CD4-positive, alpha-beta T cell treated with Interleukin-17A for 4 hours (primary cell): ENCODE measurements around the gene NKPD1.

Experiments used
- DNase-seq: peaks from one replicate; pipeline ENCODE4 v3.0.0-alpha.2; 2020; ENCODE audit warnings: mixed read lengths

The NKPD1 gene

DNA sequence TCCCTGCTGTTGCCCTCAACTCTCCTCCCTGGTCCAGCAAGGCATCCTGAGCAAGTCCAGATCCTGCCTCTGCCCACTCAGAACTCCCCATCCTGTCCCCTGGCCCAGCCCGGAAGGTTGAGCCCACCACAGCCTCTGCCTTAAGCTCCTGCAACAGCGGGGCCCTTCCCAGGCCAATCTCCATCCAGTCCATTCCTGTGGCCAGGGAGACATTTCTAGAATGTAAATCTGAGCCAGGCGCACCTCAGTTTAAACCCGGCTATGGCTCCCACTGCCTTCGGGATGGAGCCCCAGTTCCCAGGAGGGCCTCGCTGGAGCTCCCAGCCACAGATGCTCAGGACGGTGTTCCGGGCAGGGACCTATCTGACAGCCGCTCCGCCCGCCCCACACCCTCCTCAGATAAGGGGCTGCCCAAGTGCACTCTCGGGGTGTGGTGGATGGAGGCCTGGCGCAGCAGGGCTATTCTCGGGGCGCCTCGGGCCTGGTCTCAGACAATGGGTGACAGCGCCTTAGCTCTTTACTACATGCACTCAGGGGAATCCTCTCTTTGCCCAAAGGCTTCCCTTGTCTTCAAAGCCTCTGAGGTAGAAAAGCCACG is 11.9 kb upstream of the NKPD1 start:
- DNase-seq = no peak

DNA sequence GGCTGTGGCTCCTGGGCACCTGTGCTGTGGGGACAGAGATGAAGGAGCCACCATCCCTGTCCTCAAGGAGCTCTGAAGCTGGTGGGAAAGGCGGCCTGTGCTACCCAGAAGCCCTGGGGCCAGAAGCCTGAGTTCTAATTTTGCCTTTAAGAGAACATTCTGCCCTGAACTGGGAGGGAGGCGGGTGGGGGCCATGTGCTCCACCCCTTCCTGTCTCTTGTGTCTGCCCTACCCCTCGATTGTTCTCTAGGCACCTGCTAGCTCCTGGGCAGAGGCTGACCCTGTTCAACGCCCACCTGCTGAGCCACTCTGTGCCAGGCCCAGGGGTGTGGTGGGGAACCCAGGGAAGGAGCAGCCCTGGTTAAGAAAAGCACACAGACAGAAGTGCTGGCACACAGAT is 11.4 kb upstream of the NKPD1 start:
- DNase-seq = peak; percentile 57

DNA sequence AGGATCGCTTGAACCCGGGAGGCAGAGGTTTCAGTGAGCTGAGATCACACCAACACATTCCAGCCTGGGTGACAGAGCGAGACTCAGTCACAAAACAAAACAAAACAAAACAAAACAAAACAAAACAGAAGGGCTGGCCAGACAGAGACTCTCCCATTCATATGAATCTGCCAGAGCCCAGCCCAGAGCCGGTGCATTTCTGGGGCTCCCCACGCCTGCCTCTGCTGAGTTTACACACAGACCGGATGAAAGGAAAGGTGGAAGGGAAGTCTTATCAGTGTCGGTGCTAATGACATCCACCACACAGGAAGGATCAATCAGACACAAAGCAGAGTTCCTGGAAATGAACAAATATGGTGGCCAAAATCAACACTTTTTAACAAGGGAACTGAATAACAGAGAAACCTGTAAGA is 10.4 kb upstream of the NKPD1 start:
- DNase-seq = peak; percentile 56

DNA sequence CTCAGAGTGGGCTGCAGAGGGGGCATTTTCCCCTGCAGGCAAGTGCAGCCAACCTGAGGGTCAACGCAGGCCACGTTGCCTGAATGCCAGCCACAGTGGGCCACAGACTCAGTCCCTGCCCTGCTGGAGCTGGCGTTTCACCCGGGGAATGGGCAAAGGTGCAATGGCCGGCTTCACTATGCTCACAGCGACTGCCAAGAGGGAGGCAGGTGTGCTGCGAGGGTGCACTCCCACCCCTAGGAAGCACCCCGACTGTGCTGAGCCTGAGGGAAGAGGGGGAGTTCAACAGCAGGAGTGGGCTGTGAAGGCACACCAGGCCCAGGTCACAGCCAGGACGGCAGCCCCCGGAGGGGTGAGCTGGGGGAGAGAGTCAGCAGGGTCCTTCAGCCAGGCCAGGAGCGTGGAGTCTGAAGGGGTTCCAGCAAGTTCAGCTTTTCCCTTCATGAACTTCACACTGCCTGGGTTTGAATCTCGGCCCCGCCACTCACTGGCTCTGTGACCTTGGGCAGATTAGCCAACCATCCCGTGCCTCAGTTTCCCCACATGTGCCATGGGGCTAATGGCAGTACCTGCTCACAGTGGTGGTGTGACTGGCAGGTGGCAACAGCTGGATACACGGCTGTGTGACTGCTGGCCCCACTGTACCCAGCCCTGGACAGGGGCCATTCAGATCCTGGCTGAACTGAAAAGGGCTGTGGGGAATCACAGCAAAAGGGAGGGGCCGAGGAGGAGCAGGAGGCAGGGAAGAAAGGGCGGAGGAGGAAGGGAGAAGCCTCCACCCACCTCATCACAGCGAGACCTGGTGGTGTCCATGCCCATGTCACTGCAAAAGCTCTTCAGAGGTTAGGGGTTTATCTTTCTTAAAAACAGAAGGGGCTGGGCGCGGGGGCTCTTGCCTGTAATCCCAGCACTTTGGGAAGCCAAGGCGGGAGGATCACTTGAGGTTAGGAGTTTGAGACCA is 9.6 kb upstream of the NKPD1 start:
- DNase-seq = no peak

DNA sequence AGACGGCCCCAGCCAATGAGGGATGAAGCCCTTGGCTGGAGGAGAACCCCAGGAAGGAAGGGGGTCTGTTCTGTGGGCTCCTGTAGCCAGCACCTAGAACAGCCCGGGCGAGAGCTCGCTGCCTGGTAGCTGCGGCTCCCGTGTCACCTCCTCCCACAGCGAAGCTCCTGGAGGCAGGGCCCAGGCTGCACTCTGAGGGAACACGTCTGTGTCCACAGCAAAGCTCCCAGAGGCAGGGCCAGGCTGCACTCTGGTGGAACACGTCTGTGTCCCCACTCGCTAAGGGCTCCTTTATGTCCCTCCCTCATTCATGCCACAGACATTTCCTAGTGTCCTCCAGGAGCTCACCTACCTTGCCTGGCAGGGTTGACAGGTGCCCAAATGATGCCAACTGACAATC is 8.8 kb upstream of the NKPD1 start:
- DNase-seq = no peak

DNA sequence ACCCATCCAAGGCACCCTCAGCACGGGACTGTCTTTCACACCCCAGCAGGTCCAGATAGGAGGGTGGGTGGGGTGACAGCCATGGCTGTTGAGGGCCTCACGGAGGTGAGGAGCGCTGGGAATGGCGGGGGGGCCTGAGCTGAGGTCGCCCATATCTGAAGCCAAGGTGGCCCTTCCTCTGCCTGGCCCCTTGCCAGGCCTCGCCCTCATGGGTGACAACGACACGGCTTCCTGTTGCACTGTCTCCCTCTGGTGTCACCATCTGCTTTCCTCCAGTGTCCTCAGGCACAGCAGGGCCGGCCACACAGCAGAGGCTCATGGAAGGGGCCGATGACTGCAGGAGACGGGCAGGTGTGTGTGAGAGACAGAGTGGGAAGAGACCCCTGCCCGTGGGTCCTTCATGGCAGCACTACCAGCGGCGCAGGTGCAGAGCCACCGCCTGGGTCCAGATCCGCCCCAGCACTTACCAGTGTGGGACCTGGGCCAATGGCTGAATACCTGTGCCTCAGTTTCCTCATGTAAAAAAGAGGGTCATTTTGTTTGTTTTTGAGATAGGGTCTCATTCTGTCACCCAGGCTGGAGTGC is 8.1 kb upstream of the NKPD1 start:
- no peak for DNase-seq

DNA sequence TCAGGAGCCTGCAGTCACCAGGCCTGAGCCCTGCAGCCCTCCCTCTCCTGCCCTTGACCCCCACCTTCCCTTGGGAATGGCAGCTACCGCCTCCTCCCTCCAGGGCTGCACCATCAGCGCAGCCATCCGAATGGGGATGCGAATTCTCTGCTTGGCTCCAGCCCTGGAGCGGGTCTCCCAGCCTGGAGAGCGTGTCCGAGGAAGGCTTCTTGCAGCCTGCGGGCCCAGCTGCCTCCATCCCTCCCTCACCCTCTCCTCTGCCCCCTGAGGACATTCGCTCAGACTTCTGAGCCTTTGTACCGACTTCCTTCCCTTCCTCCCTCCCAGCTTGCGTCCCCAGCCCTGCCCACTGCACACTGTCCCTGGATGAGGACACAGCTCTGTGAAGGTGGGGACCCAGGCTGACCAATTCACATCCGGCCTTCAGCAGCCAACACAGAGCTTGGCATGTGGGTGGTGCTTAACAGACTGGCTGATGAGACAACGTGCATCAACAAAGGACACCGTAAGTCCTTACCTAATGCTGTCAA is 6.0 kb upstream of the NKPD1 start:
- DNase-seq = no peak

DNA sequence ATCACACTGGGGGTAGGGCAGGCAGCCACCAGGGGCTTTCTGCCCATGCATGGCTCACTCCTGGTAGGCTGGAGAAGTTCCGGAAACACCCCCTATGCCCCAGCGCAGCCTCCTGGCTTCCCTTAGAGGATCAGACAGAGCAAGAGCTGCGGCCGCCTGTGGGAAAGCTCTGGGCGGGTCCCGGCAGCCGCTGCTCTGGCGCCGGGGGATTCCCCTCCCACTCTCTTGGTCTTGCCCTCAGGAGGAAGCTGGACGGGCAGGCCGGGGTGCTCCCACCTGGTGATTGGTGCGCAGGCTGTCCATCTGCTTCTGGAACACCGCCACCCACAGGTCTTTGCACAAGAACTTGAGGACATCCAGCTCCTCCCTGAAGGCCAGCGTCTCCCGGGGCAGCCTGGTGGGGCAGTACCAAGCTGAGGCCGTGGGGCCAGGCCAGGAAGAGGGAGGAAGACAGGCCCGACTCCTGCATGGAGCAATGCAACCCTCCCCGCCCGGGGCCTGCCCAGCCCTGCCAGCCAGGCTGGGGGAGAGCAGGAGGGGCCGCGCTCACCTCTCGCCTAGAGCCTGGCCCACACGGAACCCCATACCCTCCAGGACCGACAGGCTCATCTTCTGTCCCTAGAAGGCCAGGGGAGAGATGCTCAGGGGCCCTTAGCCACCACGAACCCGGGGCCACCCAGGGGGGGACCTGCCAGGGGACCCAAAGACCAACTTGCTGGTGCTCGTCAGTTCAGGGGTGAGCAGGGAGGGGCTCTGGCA is 4.0 kb upstream of the NKPD1 start:
- DNase-seq = peak; percentile 62

DNA sequence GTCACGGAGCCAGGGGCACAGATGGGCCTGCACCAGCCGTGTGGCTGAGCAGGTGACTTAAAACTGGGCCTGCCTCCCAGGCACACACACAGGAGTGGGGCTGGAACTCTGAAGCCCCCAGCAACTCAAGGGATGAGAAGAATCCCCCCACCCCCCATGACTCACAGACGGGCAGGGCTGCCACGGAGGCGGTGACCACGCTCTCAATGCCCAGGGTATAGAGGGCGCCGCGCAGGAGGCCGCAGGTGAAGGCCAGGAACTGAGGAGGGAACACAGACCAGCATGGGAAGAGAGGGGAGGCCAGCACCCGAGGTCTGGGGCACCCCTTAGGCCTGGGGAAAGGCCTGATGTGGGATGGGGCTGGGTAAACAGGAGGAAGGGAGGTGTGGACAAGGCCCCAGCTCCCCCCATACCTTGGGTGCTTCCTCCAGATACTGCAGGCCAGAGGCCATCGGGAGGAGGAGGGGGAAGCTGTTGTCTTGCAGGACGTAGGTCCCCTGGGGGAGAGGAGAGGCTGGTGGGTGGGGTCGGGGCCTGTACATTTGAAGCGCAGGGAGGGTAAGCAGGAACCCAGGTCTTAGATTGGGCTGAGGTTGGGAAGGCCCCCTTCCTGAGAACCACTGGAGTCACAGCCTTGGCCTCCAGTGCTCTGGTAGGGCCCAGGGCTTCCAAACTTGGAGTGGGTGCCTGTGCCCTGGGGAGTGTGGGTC is 3.1 kb upstream of the NKPD1 start:
- no peak for DNase-seq

DNA sequence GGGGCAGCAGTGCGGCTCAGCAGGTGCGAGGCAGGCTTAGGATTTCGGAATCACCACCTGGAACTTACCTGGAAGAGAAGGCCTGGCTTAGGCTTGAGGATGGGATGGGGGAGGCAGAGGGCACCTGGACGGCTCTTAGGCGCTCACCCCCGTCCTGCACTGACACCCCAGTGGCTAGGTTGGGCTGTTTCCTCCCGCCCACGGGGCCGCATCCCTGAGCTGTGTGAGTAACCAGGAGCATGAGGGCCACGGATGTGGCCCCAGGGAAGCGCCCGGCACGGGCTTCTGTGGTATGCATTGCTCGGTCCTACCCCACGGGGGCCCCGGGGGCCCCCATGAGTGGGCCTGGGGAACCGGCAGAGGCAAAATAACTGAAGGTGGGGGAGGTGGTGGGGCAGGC is 2.4 kb upstream of the NKPD1 start:
- no peak for DNase-seq

DNA sequence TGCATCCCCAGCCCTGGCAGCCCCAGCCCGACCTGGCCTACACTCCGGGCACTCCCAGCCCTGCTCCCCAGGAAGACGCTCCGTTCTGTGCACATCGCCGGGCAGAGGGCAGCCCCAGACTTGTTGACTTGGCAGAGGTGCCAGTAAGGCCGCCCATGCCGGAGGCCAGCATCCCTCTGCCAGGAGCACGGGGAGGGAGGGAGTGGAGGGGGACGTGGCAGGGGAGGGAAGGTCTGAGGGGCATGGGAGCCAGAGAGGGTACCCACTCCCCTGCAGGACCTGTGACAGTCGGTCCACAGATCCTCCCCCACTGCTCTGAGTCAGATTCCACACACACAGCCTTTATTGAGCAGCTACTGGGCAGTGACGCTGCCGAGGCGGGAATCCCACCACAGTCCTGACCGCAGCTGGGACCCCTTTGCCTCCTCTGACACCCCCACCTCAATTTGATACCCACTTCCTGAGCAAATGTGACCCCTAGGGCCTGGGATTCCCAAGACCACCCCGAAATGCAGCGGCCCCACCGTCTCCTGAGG is 1.9 kb upstream of the NKPD1 start:
- DNase-seq = no peak

DNA sequence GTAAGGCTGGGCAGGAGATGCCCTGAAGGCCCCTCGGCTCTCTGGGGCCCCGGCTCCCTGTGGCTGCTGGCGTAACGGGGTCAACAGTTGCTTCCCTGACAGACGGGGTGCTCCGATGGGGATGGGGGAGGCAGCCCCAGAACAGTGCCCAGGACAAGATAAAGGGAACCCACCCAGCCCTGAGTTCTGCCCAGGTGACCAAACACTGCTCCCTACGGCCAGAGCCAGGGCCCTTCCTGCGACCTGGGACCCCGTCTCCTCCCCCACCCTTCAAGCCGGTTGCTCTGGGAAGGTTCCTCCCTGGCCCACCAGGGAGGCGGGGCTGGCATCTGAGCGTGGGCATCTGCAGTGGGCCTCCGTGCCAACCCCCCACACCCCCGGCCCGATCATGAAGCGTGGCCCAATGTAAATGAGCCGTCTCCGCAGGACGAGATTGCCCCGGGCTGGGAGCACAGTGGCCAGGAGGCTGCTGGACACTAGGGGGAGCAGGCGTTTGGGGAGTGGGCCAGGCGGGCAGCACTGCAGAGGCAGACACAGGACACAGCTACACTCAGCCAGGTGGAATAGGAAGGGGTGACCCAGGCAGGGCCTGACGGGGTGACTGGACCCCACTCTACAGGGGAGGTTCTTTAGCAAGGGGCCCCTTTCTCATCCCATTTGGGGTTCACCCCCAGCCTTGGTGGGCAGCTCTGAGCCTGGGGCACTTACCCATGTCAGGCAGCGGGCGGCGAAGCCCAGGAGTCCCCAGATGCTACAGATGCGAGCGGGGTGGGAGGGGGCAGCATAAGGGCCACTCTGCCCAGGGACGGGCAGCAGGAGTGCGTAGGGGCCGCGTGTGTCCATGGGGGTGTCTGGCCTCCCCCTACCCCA is 1.2 kb upstream of the NKPD1 start:
- DNase-seq = peak; percentile 26

DNA sequence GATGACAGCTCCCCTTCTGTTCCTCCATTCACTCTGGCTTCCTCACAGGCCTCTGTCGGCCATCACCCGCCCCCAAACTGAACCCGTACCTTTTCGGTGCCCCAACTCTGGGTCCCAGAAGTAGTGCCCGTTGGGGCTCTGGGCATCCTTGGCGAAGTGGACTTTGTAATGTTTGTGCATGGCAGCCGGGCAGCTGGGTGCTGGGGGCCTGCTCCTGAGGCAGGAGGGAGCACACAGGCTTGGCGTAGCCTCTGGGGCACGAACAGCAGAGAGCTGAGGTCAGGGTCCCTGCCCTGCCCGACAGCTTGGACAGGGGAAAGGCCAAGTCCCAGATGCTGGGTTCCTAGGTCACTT is 834 bp downstream of the NKPD1 start:
- DNase-seq = no peak

DNA sequence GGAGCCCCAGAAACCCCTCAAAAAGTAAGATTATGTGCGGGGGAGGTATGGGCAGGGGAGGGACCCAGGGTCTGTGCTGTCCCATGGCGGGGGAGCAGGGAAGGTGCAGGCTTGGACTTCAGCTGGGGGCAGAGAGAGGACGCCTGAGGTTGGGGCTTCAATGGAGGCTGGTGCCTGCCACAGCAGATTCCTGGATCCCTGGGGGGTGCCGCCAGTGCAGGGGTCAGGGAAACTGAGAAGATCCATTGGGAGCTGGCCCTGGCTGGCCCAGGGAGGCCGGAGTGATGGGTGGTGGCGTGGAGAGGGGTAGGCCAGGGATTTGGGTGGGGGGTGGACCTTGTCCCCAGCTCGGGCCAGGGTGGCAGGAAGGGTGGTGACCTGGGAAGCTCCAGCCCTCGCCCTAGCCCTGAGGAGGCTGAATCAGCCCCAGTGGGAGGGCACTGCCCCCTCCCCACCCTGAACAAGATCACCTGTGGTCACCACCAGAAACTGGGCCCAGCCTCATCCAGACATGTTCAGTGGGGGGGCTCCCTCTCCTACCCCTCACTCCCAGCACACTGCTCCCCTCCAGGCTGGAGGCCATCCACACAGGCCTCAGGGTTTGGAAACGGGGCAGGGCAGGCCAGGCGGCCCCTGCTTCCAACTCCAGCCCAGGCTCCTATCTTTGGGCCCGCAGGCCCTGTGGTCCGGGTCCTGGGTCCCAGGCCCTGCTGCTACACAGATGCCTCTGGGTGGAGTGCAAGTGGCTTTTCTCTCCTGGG is 1.4 kb downstream of the NKPD1 start:
- no peak for DNase-seq

DNA sequence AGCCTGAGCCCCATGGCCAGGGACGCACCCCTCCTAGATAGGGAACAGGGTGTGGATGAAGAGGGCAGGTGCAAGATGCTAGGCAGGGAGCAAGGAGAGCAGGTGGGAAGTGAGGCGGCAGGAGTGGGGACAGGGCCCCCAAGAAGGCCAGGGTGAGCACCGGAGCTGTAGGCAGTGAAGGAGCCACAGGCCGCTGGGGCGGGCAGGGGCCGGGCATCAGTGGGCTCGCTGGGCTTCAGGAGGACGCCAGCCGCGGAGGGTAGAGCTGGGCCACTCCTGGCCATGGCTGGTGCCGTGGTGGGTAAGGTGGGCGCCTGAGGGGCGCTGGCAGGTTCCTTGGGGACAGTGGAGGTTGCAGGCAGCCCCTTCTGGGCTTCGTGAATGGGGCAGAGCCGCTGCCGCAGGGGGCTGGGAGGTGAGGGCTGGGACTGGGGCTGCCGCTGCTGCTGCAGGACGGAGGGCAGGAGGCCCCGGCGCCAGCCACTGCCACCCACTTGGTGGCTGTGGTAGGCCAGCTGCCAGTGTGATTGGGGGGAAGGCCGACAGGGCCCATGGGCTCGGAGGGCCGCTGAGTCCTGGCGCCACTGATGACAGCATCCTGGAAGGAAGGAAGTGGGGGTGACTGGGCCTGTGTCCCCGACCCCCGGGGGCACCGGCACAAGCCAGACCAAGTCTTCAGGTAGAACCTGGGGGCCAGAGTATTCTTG is 2.1 kb downstream of the NKPD1 start:
- DNase-seq = no peak

DNA sequence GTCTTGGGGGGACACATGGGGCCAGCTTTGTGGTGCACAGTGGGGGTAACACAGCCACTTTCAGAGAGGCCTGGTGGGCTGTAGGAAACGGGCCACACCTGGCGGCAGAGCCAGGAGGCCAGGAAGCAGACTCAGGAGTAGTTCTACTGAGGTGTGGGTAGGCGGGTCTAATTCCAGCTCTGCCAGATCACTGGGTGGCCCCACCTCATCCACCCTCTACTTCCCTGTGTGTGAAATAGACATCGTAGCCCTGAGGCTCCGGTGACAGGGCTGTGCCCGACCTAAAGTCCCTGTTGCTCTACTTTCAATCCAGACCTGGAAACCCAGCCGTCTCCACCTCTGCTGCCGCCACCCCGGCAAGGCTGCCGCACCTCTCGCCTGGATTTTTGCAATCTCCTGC is 4.0 kb downstream of the NKPD1 start:
- no peak for DNase-seq

DNA sequence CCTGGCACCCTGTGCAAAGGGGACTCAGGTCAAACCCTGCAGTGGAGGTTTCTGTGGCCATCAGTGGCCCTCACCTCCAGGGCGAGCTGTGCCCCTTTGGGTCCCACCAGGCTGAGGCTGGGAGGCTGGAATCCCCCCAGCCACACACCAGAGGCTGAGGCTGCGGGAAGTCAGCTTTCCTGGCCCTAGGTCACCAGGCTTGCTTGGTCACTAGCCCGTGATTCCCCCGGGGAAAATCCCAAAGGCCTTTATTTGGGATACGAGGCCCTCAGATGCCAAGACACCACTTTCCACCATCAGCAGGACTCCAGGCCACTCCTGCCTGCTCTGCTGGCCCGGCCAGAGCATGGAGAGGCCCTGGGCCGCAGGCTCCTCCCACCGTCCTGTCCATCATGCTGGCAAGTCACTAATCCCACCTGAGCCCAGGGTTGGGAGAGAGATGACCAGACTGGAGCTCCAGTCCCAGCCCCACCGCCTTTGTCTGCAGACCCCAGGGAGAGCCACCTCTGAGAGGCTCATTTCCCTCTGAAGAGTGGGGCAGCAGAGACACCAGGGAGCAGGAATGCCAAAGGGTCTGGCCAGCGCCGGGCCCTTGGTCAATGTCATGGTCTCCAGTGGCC is 4.7 kb downstream of the NKPD1 start:
- no peak for DNase-seq

DNA sequence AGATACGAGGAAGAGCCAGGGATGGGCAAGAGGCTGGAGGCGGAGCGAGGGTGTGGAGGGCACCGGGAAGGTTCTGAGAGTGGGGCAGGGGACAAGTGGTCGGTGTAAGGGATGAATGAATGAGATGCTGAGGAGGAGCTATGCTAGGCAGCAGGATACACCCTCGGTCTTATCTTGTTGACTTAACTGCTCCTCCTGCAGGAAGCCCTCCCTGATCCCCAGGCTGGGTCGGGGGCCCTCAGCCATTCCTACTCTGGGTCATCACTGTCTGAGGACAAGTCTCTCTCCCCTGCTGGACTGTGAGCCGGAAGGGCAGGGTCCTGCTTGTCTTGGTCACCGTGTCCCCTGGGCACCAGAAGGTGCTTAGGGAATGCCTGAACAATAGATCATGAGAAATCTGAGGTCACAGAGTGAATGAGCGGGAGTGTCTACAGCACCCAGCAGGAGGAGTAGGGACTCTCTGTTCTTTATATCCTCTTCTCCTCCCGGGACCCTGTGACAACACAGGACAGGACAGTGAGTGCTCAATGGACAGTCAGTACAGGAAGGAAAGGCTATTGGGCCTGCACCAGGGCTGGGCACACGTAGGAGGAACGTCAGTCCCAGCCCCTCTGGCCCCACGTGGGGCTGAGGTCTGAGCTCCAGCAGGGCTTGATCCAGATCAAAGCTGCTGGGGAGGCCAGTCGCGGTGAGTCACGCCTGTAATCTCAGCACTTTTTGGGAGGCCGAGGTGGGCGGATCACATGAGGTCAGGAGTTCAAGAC is 6.5 kb downstream of the NKPD1 start:
- no peak for DNase-seq
